Stomach (tissue), 4 donors: Measurements from ENCODE around the gene EML6.

Source experiments
- CTCF ChIP-seq, 7 experiments: fragments of 450-650 bp in 4 of 7; fragments of 200-600 bp in 3 of 7; sonication (generic) in 3 of 7; IDR thresholded peaks; one replicate each; pipeline ENCODE4 v1.5.1; 2016 to 2019; ENCODE audit warnings: antibody characterized with exemption in 7 of 7, control low read depth in 2 of 7, mild to moderate bottlenecking in 1 of 7
- EP300 ChIP-seq: sonication (generic); formaldehyde crosslinking; IDR thresholded peaks from one replicate; pipeline ENCODE4 v1.6.1; 2017; ENCODE audit warnings: antibody characterized with exemption
- POLR2A ChIP-seq, 4 donors: fragments of 450-650 bp; IDR thresholded peaks; one replicate each; pipeline ENCODE4 v1.6.1; 2016; ENCODE audit warnings: antibody characterized with exemption in 4 of 4, control low read depth in 2 of 4, mild to moderate bottlenecking in 1 of 4, moderate library complexity in 1 of 4
- POLR2AphosphoS5 ChIP-seq, 3 donors: sonication (generic); formaldehyde crosslinking; IDR thresholded peaks; one replicate each; pipeline ENCODE4 v1.6.1; 2016; ENCODE audit warnings: antibody characterized with exemption in 3 of 3

GRCh38 chr2:54940723-54941122, 217.3 kb downstream of the EML6 start:
- TF ChIP-seq POLR2A (IDR thresholded peaks at IDR 0.05): no peak
- TF ChIP-seq POLR2AphosphoS5 (IDR thresholded peaks at IDR 0.05): no peak
- no peak for TF ChIP-seq CTCF (IDR thresholded peaks at IDR 0.05)
- TF ChIP-seq EP300: no peak
